ENCODE results near the gene ARHGAP4.
A peak's percentile ranks its signal among the peaks of the same experiment; 100 is the strongest.

The ARHGAP4 gene

DNA sequence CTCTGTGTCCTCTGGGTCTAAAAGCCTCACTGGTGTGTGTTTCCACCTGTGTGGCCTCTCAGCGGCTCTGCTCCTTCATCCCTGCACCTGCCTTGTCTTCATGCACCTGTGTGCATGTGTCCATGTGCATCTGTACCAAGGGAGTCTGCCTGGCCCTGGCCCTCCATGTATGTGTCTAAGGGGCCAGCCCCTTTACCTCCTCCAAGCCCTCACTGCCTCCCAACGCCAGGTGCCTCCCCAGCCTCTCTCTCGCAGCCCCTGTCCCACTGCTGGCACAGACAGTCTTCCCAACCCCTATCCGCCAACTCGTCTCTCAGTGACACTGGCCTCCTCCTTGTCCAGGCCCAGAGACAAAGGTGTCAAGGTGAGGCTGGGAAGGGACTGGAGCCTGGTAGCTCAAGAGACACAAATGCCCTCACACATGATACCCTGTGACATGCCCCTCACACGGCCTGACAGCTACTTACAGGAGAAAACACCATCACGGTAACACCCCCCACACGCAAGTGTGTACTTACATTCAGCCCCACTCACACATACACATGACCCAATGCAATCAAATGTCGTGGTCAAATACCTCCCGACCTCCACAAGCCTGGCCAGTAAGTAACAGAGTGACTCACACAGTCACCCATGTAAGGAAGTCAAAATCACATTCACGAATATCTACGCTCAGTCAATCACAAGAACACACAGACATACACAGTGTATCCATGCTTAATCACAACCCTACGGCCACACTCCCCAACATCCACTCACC, 51.5 kb downstream of the ARHGAP4 start:
- Mint-ChIP-seq H3K27ac (no peak overlapping the region), H3K9me3 (peaks cover 63% of the 10 kb centered on the region), H3K27me3 (ENCODE audit: low read depth, poor library complexity) (peaks cover 11% of the 10 kb centered on the region), H3K4me1 (peaks cover 59% of the 10 kb centered on the region), H3K36me3 (ENCODE audit: low read depth) (peaks cover 4% of the 10 kb centered on the region), H3K4me3 (no peak overlapping the region)
- TF ChIP-seq, protein P1, sequence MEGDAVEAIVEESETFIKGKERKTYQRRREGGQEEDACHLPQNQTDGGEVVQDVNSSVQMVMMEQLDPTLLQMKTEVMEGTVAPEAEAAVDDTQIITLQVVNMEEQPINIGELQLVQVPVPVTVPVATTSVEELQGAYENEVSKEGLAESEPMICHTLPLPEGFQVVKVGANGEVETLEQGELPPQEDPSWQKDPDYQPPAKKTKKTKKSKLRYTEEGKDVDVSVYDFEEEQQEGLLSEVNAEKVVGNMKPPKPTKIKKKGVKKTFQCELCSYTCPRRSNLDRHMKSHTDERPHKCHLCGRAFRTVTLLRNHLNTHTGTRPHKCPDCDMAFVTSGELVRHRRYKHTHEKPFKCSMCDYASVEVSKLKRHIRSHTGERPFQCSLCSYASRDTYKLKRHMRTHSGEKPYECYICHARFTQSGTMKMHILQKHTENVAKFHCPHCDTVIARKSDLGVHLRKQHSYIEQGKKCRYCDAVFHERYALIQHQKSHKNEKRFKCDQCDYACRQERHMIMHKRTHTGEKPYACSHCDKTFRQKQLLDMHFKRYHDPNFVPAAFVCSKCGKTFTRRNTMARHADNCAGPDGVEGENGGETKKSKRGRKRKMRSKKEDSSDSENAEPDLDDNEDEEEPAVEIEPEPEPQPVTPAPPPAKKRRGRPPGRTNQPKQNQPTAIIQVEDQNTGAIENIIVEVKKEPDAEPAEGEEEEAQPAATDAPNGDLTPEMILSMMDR (IDR thresholded peaks at IDR 0.05), result no peak
- DNase-seq, result no peak

DNA sequence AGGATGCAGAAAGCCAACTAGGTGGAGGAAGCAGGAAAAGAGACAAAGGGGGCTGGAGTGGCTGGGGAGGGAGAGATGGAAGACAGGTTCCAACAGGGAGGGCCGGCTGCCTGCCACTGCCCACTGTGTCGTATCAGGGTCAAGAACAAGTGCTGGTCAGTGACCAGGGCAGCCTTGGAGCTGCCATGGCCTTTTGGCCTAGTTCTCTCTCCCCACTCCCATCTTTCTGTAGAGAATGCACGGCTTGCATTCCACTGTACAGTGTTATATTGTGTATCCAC, 52.0 kb downstream of the ARHGAP4 start:
- no peak for DNase-seq
- H3K4me1 Mint-ChIP-seq, result peaks cover 54% of the 10 kb centered on the region
- no peak overlapping the region for H3K27ac Mint-ChIP-seq
- H3K27me3 Mint-ChIP-seq (ENCODE audit: low read depth, poor library complexity), result peaks cover 10% of the 10 kb centered on the region
- TF ChIP-seq, protein P1 (IDR thresholded peaks at IDR 0.05), result no peak
- H3K9me3 Mint-ChIP-seq, result peaks cover 66% of the 10 kb centered on the region
- H3K36me3 Mint-ChIP-seq (ENCODE audit: low read depth), result peaks cover 4% of the 10 kb centered on the region
- H3K4me3 Mint-ChIP-seq, result no peak overlapping the region

DNA sequence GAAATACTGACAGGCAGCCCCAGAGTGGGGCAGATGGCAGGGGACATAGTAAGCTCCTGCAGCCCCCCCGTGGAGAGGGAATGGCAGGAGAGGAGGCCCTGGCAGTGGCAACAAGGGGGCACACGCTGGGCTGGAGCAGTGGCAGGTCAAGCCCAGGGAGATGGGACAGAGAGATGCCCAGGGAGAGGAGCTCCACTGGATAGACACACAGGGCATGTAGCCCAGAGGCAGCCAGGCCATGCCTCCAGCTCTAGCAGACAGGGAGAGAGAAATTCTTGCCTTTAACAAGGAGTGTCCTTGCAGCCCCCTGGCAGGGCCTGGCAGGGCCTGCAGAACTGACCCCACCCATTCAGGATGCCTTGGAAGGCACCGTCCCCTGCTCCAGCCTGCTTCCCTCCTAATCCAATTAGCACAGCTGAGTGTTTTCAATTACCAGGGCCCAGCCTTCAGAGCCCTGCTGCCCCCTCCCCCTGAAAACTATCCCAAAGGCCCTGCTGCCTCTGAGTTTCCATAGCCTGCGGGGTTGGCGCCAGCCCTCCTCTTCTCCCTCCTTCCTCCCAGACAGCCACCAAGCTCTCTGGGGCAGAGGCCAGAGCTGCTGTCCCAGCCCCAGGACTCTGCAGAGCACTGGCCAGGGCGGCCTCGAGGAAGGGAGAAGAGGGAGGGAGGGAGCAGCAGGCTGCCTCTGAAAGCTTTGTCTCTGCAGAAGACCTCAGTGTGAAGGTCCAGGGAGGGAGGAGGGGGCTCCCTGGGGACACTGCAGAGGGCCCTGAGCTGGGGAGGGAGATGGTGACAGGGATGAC, 52.6 kb downstream of the ARHGAP4 start:
- Mint-ChIP-seq H3K4me3 (no peak overlapping the region), H3K9me3 (peaks cover 69% of the 10 kb centered on the region)
- DNase-seq, result no peak

DNA sequence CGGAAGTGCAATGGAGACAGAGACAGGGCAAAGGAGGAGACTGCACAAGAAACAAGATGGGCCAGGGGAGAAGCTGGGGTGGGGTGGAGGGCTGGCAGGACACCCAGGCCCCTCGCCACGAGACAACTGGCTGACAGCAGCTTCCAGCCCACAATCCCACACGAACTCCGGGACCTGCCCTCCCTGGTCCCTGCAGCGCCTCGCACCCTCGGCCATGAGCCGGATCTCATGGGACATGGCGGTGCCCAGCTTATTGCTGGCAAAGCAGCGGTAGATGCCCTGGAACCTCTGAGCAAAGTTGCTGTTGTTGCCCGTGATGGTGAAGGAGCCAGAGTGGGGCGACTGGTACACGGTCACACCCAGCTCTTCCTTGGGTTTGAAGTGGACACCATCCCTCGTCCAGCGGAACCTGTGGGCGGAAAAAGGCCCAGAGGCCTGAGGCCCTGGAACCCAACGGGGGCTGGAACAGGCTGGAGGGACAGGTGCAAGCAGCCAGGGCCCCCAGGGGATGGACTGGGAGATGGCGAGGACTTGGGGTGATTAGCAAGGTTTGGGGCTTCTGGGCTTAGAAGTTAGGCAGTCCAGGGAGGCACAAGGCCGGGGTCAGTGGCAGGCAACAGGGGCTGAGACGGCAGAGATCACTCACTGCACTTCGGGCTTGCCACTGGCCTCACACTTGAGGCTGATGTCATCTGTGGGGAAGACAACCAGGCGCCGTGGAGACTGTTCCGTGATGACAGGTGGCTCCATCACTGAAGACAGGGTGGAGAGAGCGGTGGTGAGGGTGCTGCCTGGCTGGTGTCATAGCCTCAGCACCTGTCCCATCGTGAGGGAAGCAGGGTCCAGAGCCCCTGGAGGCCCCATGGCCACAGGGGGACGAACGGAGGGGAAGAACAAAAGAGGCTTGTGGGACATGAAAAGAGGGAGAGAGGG, 53.9 kb downstream of the ARHGAP4 start:
- H3K36me3 Mint-ChIP-seq (ENCODE audit: low read depth), result peaks cover 4% of the 10 kb centered on the region
- DNase-seq, result no peak
- H3K27me3 Mint-ChIP-seq (ENCODE audit: low read depth, poor library complexity), result peaks cover 8% of the 10 kb centered on the region
- H3K4me1 Mint-ChIP-seq, result peaks cover 36% of the 10 kb centered on the region
- TF ChIP-seq, protein P1 (IDR thresholded peaks at IDR 0.05), result no peak
- H3K9me3 Mint-ChIP-seq, result peaks cover 59% of the 10 kb centered on the region
- H3K27ac Mint-ChIP-seq, result no peak overlapping the region
- no peak overlapping the region for H3K4me3 Mint-ChIP-seq

More for the DNA sequence above, 52.6 kb downstream of the ARHGAP4 start:
- H3K27me3 Mint-ChIP-seq (ENCODE audit: low read depth, poor library complexity), result peaks cover 8% of the 10 kb centered on the region
- H3K27ac Mint-ChIP-seq, result no peak overlapping the region
- TF ChIP-seq, protein P1 (IDR thresholded peaks at IDR 0.05), result no peak
- peaks cover 4% of the 10 kb centered on the region for H3K36me3 Mint-ChIP-seq (ENCODE audit: low read depth)
- H3K4me1 Mint-ChIP-seq, result peaks cover 49% of the 10 kb centered on the region

DNA sequence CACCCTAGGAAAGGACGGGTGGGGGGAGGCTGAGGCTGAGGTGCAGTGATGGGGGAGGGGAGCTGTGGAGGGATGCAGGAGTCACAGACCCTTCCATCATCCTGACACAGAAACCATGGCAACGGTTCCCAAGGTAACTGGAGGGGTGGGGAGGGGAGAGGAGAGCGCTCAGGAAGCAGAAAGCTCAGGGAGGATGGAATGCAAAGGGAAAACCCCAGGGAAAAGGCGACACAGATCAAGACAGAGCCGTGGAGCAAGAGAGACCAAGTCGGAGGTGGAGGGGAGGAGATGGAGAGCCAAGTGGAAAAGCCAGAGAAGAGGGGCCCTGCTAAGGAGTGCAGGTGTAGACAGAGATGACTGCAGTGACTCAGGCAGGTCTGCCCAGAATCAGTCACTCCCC, 54.6 kb downstream of the ARHGAP4 start:
- Mint-ChIP-seq H3K9me3 (peaks cover 59% of the 10 kb centered on the region), H3K4me3 (no peak overlapping the region), H3K27me3 (ENCODE audit: low read depth, poor library complexity) (peaks cover 8% of the 10 kb centered on the region), H3K36me3 (ENCODE audit: low read depth) (peaks cover 4% of the 10 kb centered on the region), H3K4me1 (peaks cover 34% of the 10 kb centered on the region), H3K27ac (no peak overlapping the region)
- TF ChIP-seq, protein P1 (IDR thresholded peaks at IDR 0.05), result no peak
- DNase-seq, result peak; percentile 49

Measured in nephron progenitor cell (in vitro differentiated cells).